Measurements from ENCODE around the gene TNRC6B.

GRCh38 chr22:40218723-40219294, 41.1 kb downstream of the TNRC6B start:
- no peak for TF ChIP-seq EZH2 (IDR thresholded peaks at IDR 0.05; ENCODE audit: low read depth)
- no peak for TF ChIP-seq CTCF (conservative IDR thresholded peaks at IDR 0.05)

Measured in PC-9 (cell line).